SK-N-SH treated with all-trans-retinoic acid at 6 μM for 48 hours (cell line): ENCODE data around the gene PLXNA4.

ENCODE experiments used
- CREB5 ChIP-seq: fragments of 250-450 bp; sonication (Bioruptor Pico); IDR thresholded peaks from 2 replicates; pipeline ENCODE4 v1.5.1; 2020; ENCODE audit warnings: low read depth, mild to moderate bottlenecking, moderate library complexity
- ESRRG ChIP-seq: fragments of 250-450 bp; sonication (Bioruptor Pico); IDR thresholded peaks from 2 replicates; pipeline ENCODE4 v1.6.1; 2021; ENCODE audit warnings: mild to moderate bottlenecking
- GLIS3 ChIP-seq: fragments of 250-450 bp; sonication (Bioruptor Pico); IDR thresholded peaks from 2 replicates; pipeline ENCODE4 v1.5.0; 2020; ENCODE audit warnings: mild to moderate bottlenecking, moderate library complexity
- OSR1 ChIP-seq: fragments of 250-450 bp; sonication (Bioruptor Pico); IDR thresholded peaks from 2 replicates; pipeline ENCODE4 v1.8.0; 2022; ENCODE audit warnings: moderate library complexity, mild to moderate bottlenecking, inconsistent platforms
- RARB ChIP-seq: fragments of 250-450 bp; sonication (Bioruptor Pico); IDR thresholded peaks from 2 replicates; pipeline ENCODE4 v1.8.0; 2021; ENCODE audit warnings: mild to moderate bottlenecking, moderate library complexity

GRCh38 chr7:132579260-132579899 lies 3.1 kb upstream of the PLXNA4 start:
- no peak for TF ChIP-seq CREB5 (CRISPR knock-in tag)
- no peak for TF ChIP-seq ESRRG (CRISPR knock-in tag)
- no peak for TF ChIP-seq GLIS3 (CRISPR knock-in tag)
- TF ChIP-seq OSR1 (CRISPR knock-in tag) = no peak
- TF ChIP-seq RARB (CRISPR knock-in tag) = no peak
